Stimulated activated CD8-positive, alpha-beta memory T cell treated with anti-CD3 and anti-CD28 coated beads, Interleukin-15, amount 100 ng/mL, for 1 hour (primary cell): ENCODE data around the gene WSB1.
A peak's percentile ranks its signal among the peaks of the same experiment; 100 is the strongest.
"Not testable (repeated sequence)": the region's sequence is repeated elsewhere in the genome, so short reads cannot be mapped to it uniquely, and the experiment has no call there.

Experiments used
- DNase-seq: peaks from one replicate; pipeline ENCODE4 v3.0.0-alpha.2; 2020; ENCODE audit warnings: low read depth

The WSB1 gene

GRCh38 chr17:27315796-27316465, 22.0 kb downstream of the WSB1 start:
- no peak for DNase-seq

- DNase-seq, result no peak
Observed at GRCh38 chr17:27318228-27318627, 24.3 kb downstream of the WSB1 start.

DNA sequence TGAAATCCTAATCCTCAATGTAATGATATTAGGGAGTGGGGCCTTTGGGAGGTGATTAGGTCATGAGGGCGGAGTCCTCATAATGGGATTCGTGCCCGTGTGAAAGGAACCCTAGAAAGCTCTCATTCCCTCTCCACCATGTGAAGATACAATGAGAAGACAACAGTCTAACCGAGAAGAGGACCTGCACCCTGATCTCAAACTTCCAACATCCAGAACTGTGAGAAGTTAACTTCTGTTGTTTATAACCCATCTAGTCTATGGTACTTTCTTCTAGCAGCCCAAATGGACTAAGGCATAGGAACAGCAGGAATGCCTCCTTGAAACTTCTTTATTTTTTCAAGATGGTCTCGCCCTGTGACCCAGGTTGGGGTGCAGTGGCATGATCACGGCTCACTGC, 24.7 kb downstream of the WSB1 start:
- no peak for DNase-seq

- DNase-seq, result no peak
Observed at GRCh38 chr17:27319541-27320221, 25.8 kb downstream of the WSB1 start.

- DNase-seq, result no peak
Observed at GRCh38 chr17:27320222-27320560, 26.3 kb downstream of the WSB1 start.

DNA sequence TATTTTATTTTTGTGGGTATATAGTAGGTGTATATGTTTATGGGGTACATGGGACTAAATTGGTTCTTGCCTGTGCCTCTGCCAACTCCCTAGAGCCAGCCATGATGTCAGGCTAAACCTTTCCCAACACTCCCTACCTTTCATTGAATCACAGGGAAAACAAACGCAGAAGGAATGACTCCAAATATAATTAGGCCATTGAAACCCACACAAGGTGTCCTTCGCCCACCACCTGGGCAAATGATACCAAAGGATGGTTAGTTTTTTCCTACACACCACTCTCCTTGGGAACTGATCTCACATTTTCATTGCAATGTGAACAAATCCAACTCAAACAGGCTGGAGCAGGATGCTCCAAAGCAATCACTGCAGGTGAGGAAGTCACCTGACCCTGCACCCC, 27.5 kb downstream of the WSB1 start:
- DNase-seq, result no peak

- DNase-seq, result no peak
Observed at GRCh38 chr17:27322026-27322425, 28.1 kb downstream of the WSB1 start.

DNA sequence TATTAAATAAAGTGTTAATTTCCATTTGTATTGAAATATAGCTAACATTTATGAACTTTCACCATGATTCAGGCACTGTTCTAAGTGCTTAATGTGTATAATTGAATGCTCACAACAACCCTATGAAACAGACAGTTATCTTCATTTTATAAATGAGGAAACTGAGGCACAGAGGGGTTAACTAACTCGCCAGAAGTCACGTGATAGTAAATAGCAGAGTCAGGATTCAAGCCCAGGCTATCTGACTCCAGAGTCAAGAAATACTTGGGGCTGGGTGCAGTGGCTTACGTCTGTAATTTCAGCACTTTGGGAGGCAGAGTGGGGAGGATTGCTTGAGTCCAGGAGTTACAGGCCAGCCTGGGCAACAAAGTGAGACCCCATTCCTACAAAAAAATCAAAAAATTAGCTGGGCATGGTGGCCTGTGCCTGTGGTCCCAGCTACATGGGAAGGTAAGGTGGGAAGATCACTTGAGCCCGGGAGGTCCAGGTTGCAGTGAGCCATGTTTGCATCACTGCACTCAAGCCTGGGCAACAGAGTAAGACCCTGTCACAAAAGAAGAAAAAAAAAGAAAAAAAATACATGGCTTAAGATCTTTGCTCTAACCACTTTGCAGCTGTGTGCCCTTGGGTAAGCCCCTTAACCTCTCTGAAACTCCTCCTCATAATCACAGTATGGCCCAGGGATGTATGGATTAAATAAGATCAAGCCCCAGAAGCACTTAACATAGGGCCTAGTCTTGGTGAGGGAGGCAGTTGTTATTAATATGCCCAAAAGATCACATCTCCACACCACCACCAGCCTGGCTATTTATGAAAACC, 29.0 kb downstream of the WSB1 start:
- no peak for DNase-seq

DNA sequence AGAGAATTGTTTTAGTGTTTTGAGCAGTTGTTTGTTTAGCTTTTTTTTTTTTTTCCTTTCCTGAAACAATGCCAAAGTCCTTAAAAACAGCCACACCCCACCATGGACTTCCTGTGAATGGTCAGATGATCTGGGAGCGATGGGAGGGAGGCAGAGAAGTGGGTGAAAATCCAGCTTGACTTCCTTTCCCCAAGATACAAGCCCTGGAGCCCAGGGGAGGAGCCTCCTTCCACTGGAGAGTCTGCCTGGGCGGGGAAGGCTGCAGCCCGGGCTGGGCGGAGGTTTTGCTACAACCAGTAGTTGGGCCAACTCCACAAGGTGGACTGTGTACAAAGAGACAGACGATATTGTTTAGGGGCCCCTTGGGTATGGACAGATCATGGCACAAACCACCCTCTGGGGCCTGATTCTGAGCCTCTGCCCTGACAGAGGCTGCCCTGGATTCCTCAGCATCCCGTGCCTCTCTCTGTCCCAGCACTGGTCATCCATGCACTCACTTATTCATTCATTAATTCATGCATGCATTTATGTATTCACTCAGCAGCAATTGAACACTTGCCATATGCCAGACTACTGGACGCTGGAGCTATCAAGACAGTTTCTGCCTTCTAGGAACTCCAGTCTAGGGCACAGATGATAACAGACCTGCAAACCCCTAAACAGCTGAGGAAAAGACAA, 29.8 kb downstream of the WSB1 start:
- no peak for DNase-seq

- no peak for DNase-seq
Observed at GRCh38 chr17:27324771-27325339, 30.9 kb downstream of the WSB1 start.

DNA sequence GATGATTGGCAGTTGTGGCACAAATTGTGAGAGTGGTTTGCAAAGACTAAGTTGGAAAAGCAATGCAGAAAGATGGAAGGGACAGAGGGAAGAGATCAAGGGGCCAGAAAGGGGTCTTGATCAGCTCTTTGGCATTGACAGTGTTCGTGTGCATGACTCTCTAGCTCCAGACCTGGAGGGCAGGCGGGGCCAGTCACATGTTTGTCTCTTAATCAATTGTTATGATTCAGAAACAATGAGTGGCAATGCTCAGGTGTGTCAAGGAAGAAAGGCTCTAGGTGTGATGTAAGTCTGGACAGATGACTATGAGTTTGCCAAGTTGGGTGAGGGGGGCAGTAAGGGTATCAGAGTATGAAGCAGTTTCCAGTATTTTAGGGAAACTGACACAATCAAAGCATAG, 32.1 kb downstream of the WSB1 start:
- no peak for DNase-seq

DNA sequence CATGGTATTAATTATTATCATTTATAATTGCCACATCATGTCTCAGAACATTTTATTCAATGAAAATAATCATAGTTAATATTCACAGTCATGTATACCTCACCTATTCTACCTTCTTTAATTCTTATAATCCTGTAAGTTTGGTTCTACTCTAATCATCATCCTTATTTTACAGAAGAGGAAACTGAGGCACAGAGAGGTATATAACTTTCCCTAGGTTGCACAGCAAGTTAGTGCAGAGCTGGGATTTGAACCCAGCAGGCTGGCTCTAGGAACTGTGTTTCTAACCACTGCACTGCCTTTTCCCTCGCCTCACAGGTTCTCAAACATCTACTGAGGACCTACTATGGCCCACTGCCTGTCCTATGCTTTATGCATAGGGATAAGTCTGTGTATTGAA, 32.7 kb downstream of the WSB1 start:
- DNase-seq, result no peak

GRCh38 chr17:27327397-27327796, 33.5 kb downstream of the WSB1 start:
- DNase-seq, result no peak

- no peak for DNase-seq
Observed at GRCh38 chr17:27327871-27328270, 34.0 kb downstream of the WSB1 start.

DNA sequence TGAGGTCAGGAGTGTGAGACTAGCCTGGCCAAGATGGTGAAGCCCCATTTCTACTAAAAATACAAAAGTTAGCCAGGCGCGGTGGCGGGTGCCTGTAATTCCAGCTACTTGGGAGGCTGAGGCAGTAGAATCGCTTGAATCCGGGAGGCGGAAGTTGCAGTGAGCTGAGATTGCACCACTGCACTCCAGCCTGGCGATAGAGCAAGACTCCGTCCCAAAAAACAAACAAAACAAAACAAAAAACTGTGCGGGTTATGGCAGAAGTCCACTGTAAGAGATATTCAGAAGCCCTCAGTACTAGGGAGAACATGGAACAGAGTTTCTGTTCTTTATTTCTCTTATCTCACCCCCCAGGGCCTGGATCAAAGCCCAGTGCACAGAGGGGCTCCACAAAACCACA, 34.8 kb downstream of the WSB1 start:
- not testable (repeated sequence) for DNase-seq

DNA sequence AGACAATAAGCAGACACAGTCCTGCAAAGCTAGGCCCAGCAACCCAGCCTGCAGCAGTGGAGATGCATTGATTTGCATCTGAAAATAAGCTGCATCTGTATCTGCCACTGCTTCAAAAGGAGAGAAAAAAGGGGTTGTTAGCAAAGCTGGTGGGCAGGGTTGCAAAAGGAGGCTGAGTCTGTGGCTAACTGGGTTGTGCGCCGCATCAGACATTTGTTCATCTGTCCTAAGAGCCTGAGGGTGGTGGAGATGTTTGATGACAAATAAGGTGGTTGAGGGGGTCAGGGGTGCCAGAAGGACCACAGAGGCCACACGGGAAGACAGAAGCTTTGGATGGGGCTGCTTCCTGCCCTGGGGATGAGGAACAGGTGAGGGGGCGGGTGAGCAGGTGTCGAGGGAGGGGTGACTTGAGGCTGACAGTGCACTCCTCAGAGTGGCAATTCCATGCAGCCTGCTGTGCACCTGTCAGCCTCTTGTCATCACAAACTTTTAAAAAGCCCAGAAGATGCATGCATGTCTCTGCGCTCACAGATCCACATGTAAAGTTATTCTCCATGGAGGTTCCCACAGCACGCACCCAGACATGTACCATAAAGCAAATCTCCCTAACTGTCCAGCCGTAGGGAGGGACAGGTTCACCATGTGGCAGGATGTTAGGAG, 35.4 kb downstream of the WSB1 start:
- DNase-seq, result no peak

GRCh38 chr17:27332047-27332393, 38.1 kb downstream of the WSB1 start:
- DNase-seq, result no peak

DNA sequence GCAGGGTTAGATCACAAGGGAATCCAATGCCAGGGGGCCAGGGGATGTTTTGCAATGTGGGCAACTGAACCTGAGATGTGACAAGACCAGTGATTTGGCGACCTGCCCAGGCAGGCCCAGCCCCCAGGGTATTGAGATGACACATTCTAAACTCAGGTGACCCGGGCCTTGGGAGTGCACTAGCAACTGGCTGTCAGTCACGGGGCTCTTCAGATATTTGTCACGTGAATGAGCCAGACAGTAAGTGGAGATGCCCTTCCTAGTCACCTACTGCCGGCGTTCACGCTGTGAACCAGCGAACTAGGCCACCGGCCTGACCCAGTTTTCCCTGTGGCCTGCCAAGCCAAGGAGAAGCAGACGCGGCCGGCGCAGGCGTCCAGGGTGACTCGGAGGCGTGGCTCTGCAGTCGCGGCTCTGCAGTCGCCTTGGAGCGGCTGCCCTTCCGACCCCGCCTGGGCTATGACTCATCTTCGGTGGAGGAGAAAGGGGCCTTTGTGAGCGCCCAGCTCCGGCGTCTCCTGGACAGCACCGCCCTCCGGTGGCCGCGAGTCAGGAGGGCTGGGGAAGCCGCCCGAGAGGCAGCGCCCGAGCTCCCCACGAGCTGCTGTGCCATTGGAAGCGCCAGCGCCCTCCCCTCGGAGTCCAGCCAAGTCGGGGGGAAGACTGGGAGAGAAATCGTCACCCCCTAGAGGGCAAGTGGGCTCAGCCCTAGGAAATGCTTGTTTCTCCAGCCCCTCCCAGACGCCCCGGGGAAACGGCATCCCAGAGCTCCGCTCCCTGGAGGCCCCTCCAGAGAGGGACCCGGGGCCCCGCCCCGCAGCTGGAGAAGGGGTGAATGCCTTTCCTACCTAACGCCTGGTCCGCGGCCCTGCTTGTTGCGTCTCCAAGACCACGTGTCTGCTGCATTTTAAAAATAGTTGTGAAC, 38.8 kb downstream of the WSB1 start:
- peak; percentile 77 for DNase-seq

DNA sequence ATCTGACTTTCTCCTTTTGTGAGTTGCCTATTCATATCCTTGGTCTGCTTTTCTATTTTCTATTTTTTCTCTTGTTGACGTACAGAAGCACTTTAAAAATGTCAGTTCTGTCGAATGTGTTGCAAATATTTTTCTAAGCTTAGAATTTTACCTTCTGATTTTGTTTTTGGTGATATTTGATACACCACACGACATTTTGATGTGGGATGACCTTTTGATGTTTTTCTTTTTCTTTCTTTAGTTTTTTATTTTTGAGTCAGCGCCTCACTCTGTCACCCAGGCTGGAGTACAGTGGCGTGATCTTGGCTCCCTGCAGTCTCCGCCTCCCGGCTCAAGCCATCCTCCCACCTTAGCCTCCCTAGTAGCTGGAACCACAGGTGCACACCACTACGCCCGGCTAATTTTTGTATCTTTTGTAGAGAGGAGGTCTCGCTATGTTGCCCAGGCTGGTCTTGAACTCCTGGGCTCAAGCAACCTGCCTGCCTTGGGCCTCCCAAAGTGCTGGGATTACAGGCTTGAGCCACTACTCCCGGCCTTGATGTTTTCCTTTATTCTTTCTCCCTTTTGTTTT, 39.6 kb downstream of the WSB1 start:
- DNase-seq, result no peak

DNA sequence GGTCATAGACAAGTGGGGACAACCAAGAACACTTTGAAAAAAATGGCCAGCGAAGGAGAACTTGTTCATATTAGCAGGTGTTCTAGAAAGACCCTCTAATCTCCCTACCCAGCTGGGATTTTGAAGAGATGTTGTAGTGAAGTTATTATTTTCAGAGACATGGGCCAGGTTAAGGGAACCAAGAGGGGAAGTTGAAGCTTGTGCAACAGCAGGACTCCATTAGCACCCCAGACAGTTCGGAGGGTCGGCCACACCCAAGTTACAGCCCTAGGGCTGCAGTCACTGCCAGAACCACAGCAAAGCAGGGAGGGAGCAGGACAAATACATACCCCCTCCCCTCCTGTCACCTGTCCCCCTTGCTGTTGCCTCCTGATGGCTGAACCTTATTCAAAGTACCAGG, 42.3 kb downstream of the WSB1 start:
- no peak for DNase-seq
